ENCODE data around the gene CALCB.

Gene CALCB

GRCh38 chr11:15119352-15119751, 46.0 kb downstream of the CALCB start:
- no peak for DNase-seq

GRCh38 chr11:15119826-15120225, 46.4 kb downstream of the CALCB start:
- no peak for DNase-seq

GRCh38 chr11:15123849-15124248, 50.5 kb downstream of the CALCB start:
- peak in 1 of 2 experiments; percentile 22 for DNase-seq

- DNase-seq, result no peak
Measured at GRCh38 chr11:15124528-15124927, 51.1 kb downstream of the CALCB start.

- DNase-seq, result no peak
Measured at GRCh38 chr11:15127341-15127740, 53.9 kb downstream of the CALCB start.

Measured in NCI-H524 (cell line).